HEK293 (cell line): Measurements from ENCODE around the gene ATP6V0A1.
A peak's percentile ranks its signal among the peaks of the same experiment; 100 is the strongest.

Experiments
- CTCF ChIA-PET: fragments of 350-600 bp; formaldehyde crosslinking; extraction: SDS; loops from one replicate; lab custom pipeline; 2021; ENCODE audit warnings: antibody characterized with exemption; lab: Yijun Ruan, JAX
- POLR2A ChIA-PET: fragments of 300-600 bp; formaldehyde crosslinking; extraction: SDS; loops from one replicate; lab custom pipeline; 2020; ENCODE audit warnings: antibody characterized with exemption, inconsistent platforms; lab: Yijun Ruan, JAX
- H3K27ac ChIP-seq: fragments of 200-500 bp; sonication (Bioruptor generic); 2 replicates; pipeline ENCODE4 v1.5.1; 2014; ENCODE audit warnings: low read depth, low read length, control low read depth, inconsistent platforms; ENCODE audit errors: extremely low read depth
- H3K36me3 ChIP-seq, 2 experiments: fragments of 200-500 bp in 1 of 2; sonication (Bioruptor generic) in 1 of 2; 1 replicate in 1 of 2; 2 replicates in 1 of 2; pipeline ENCODE4 v1.5.1; 2014 to 2017; ENCODE audit warnings: inconsistent platforms in 2 of 2, low read length in 2 of 2; ENCODE audit not compliant: control insufficient read depth in 2 of 2, insufficient read depth in 1 of 2
- H3K4me1 ChIP-seq: fragments of 200-500 bp; sonication (Bioruptor generic); 2 replicates; pipeline ENCODE4 v1.5.1; 2014; ENCODE audit warnings: mild to moderate bottlenecking, low read length, inconsistent platforms; ENCODE audit not compliant: control insufficient read depth, insufficient read depth
- H3K4me3 ChIP-seq: 2 replicates; pipeline ENCODE4 v1.5.1; 2011; ENCODE audit warnings: low read depth, mild to moderate bottlenecking, control low read depth, low read length, moderate library complexity
- H3K9me3 ChIP-seq: fragments of 200-500 bp; sonication (Bioruptor generic); 2 replicates; pipeline ENCODE4 v1.5.1; 2014; ENCODE audit warnings: low read depth, low read length, inconsistent platforms; ENCODE audit not compliant: control insufficient read depth, insufficient read depth
- KLF16 ChIP-seq: fragments of 450-650 bp; formaldehyde crosslinking; IDR thresholded peaks from 2 replicates; pipeline ENCODE4 v1.5.1; 2017; ENCODE audit warnings: missing biosample characterization, missing genetic modification characterization
- KLF8 ChIP-seq: fragments of 450-650 bp; formaldehyde crosslinking; IDR thresholded peaks from 2 replicates; pipeline ENCODE4 v1.5.1; 2016; ENCODE audit warnings: missing biosample characterization, missing genetic modification characterization
- WT1 ChIP-seq: fragments of 450-650 bp; formaldehyde crosslinking; IDR thresholded peaks from 2 replicates; pipeline ENCODE4 v1.5.1; 2016; ENCODE audit warnings: missing biosample characterization, missing genetic modification characterization
- ZBTB26 ChIP-seq: fragments of 450-650 bp; formaldehyde crosslinking; optimal IDR thresholded peaks from 2 replicates; pipeline ENCODE3; 2016; ENCODE audit warnings: missing biosample characterization, mild to moderate bottlenecking, missing genetic modification characterization
- ZBTB7A ChIP-seq: fragments of 450-650 bp; formaldehyde crosslinking; IDR thresholded peaks from 2 replicates; pipeline ENCODE4 v1.5.1; 2016; ENCODE audit warnings: low read depth, missing biosample characterization, missing genetic modification characterization
- ZNF239 ChIP-seq: fragments of 450-650 bp; formaldehyde crosslinking; IDR thresholded peaks from 2 replicates; pipeline ENCODE4 v1.5.1; 2016; ENCODE audit warnings: missing biosample characterization, missing genetic modification characterization
- ZNF350 ChIP-seq: fragments of 450-650 bp; formaldehyde crosslinking; IDR thresholded peaks from 2 replicates; pipeline ENCODE4 v1.5.0; 2017; ENCODE audit warnings: missing biosample characterization, mild to moderate bottlenecking, missing genetic modification characterization
- ZNF366 ChIP-seq: fragments of 450-650 bp; formaldehyde crosslinking; conservative IDR thresholded peaks from 2 replicates; pipeline ENCODE4 v1.5.1; 2016; ENCODE audit warnings: missing biosample characterization, missing genetic modification characterization
- ZNF391 ChIP-seq: fragments of 450-650 bp; formaldehyde crosslinking; IDR thresholded peaks from 2 replicates; pipeline ENCODE4 v1.5.1; 2016; ENCODE audit warnings: low read depth, missing biosample characterization, missing genetic modification characterization, borderline replicate concordance
- ZNF394 ChIP-seq: fragments of 450-650 bp; formaldehyde crosslinking; IDR thresholded peaks from 2 replicates; pipeline ENCODE4 v1.5.1; 2016; ENCODE audit warnings: missing biosample characterization, missing genetic modification characterization, mild to moderate bottlenecking, moderate library complexity, borderline replicate concordance
- ZNF433 ChIP-seq: fragments of 450-650 bp; formaldehyde crosslinking; IDR thresholded peaks from 2 replicates; pipeline ENCODE4 v1.5.1; 2016; ENCODE audit warnings: missing biosample characterization, missing genetic modification characterization, low read depth
- ZNF555 ChIP-seq: fragments of 450-650 bp; formaldehyde crosslinking; conservative IDR thresholded peaks from 2 replicates; pipeline ENCODE4 v1.5.1; 2017; ENCODE audit warnings: missing biosample characterization, mild to moderate bottlenecking, missing genetic modification characterization, inconsistent platforms
- ZNF639 ChIP-seq: fragments of 450-650 bp; formaldehyde crosslinking; IDR thresholded peaks from 2 replicates; pipeline ENCODE4 v1.5.1; 2016; ENCODE audit warnings: missing biosample characterization, missing genetic modification characterization
- ZNF792 ChIP-seq: fragments of 450-650 bp; formaldehyde crosslinking; IDR thresholded peaks from 2 replicates; pipeline ENCODE4 v1.5.1; 2016; ENCODE audit warnings: missing biosample characterization, missing genetic modification characterization
- TF ChIP-seq, protein P1 (sequence below): fragments of 450-650 bp; formaldehyde crosslinking; IDR thresholded peaks from 2 replicates; pipeline ENCODE4 v1.5.1; 2016; ENCODE audit warnings: missing biosample characterization, missing genetic modification characterization
- TF ChIP-seq, protein P2 (sequence below): fragments of 450-650 bp; formaldehyde crosslinking; IDR thresholded peaks from 2 replicates; pipeline ENCODE4 v1.5.1; 2016; ENCODE audit warnings: missing biosample characterization, missing genetic modification characterization

ATP6V0A1 gene

GRCh38 chr17:42507671-42508070 is 49.0 kb downstream of the ATP6V0A1 start:
- TF ChIP-seq ZNF366 (tag by site-specific recombination) (no peak), KLF16 (tag by site-specific recombination) (no peak), KLF8 (tag by site-specific recombination) (no peak), ZBTB7A (no peak)
- TF ChIP-seq, protein P1, sequence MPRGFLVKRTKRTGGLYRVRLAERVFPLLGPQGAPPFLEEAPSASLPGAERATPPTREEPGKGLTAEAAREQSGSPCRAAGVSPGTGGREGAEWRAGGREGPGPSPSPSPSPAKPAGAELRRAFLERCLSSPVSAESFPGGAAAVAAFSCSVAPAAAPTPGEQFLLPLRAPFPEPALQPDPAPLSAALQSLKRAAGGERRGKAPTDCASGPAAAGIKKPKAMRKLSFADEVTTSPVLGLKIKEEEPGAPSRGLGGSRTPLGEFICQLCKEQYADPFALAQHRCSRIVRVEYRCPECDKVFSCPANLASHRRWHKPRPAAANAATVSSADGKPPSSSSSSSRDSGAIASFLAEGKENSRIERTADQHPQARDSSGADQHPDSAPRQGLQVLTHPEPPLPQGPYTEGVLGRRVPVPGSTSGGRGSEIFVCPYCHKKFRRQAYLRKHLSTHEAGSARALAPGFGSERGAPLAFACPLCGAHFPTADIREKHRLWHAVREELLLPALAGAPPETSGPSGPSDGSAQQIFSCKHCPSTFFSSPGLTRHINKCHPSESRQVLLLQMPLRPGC (tag by site-specific recombination), result no peak
- TF ChIP-seq, all 188 proteins: peak for 0
- Histone ChIP-seq H3K36me3 (peaks cover 15 to 82% of the 10 kb centered on the region in 2 experiments), H3K27ac (no peak overlapping the region), H3K9me3 (no peaks in the 10 kb centered on the region), H3K4me1 (no peaks in the 10 kb centered on the region), H3K4me3 (no peak overlapping the region)
- CTCF ChIA-PET, result interaction anchor here (0.6 to 3.5 kb wide), 5 partner anchors 10 to 184 kb away, joined by 3 to 32 read pairs (median 9); no protein-coding TSS in a partner anchor
- POLR2A ChIA-PET, result no interaction called here

DNA sequence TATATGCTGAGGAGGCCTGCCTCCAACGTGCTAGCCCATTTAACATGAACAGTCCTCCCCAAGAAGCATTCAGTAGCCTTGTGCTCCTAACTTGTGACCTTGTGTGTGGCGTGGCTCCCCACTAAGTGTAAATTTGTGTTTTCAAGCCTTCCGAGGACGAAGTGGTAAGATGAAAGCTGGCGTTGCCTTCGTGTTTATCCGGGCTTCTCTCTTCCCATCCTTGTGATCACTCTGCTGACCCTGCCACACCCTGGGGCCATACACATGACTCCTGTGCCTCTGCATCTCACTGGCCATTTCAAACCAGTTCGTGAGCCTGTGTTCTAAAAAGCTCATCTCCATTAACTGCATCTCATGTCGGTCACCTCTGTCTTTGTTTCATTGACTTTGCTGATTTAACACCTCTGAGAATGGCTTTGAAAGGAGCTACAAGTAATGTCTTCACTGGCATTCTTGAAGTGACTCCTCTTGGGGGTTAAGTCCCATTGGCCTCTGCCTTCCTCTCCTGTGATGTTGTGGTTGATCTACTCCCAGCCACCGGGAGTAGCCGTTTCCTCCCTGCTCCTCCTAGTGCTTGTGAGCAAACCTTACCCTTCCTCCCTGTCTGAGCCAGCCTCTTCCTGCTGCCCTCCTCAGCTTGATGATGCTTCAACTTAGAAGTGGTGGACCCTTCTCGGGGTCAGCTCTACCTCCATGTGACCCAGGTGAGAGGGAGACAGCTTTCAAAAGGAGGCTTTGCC is 49.9 kb downstream of the ATP6V0A1 start:
- TF ChIP-seq, protein P2, sequence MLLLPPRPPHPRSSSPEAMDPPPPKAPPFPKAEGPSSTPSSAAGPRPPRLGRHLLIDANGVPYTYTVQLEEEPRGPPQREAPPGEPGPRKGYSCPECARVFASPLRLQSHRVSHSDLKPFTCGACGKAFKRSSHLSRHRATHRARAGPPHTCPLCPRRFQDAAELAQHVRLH (tag by site-specific recombination), result no peak
- no peak for TF ChIP-seq ZNF433
- peak; percentile 62; the same call in 1 of the 2 replicates for TF ChIP-seq WT1
- TF ChIP-seq ZNF792 (tag by site-specific recombination), result no peak
- no peaks in the 10 kb centered on the region for H3K9me3 ChIP-seq
- H3K36me3 ChIP-seq, result peaks cover 11 to 76% of the 10 kb centered on the region in 2 experiments
- ChIA-PET POLR2A (interaction anchor here (0.8 kb wide), 1 partner anchor 10 kb away, joined by 3 read pairs; no protein-coding TSS in a partner anchor), CTCF (interaction anchor here (0.6 to 3.5 kb wide), 6 partner anchors 9 to 185 kb away, joined by 3 to 32 read pairs (median 7); partner anchors contain the start of gene STAT3)
- no peaks in the 10 kb centered on the region for H3K4me1 ChIP-seq
- H3K4me3 ChIP-seq, result no peak overlapping the region
- no peak overlapping the region for H3K27ac ChIP-seq

DNA sequence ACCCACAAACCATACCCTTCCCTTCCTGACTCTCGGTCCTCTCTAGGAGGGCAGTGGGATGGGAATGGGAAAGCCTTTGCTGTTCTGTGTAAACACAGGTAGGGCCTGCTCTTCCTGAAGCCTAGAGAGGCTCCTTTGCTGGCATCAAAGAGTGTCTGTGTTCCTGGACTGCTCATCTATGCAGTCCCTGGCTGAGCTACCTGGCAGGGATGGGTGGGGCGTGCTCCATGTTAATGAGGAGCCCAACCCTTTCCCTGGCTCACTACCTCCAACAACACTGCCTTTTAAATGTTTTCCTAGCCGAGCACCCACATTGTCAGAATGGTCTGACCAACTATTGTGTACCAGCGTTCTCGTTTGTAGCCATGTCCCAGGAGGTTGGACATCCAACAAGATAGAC is 50.7 kb downstream of the ATP6V0A1 start:
- no peaks in the 10 kb centered on the region for H3K9me3 ChIP-seq
- no peak overlapping the region for H3K27ac ChIP-seq
- peaks cover 6 to 76% of the 10 kb centered on the region in 2 experiments for H3K36me3 ChIP-seq
- ChIA-PET CTCF (no interaction called here), POLR2A (no interaction called here)
- no peak overlapping the region for H3K4me3 ChIP-seq
- no peaks in the 10 kb centered on the region for H3K4me1 ChIP-seq
- TF ChIP-seq ZBTB26 (tag by site-specific recombination) (no peak), ZNF391 (tag by site-specific recombination) (no peak), ZNF239 (no peak), ZNF350 (tag by site-specific recombination) (no peak), ZNF433 (no peak), ZNF555 (tag by site-specific recombination) (no peak), ZNF639 (no peak), ZNF394 (tag by site-specific recombination) (no peak)
